Loucy (cell line): ENCODE data around the gene AP2A1.

ENCODE experiments used
- EZH2phosphoT487 ChIP-seq: fragments of 200-600 bp; IDR thresholded peaks from 2 replicates; pipeline ENCODE4 v1.6.1; 2018; ENCODE audit warnings: antibody characterized with exemption, mild to moderate bottlenecking, moderate library complexity, borderline replicate concordance
- TF ChIP-seq, protein P1 (sequence below): fragments of 200-600 bp; sonication (generic); conservative IDR thresholded peaks from 2 replicates; pipeline ENCODE4 v1.5.1; 2014; ENCODE audit warnings: mild to moderate bottlenecking, antibody characterized with exemption, low read length

DNA sequence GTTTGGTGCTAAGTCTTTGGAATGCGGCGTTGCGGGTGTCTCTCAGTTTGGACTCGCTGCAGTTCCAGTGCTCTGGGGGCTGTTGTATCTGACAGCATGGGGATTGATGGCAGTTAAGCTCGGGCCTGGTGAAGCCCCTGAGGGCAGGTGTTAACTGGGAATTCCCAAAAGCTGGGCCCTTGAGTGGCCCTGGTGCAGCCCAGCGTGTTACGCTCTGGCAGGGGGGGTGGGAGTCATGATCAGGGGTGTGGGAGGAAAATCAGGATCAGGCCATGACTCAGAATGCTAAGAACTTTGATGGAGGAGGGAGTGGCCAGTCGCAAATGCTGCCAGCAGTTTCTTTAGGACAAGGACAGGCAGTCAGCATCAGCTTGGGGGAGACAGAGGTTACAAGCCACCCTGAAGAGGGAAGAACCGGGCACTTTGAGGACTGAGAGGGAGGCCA is 19.6 kb downstream of the AP2A1 start:
- TF ChIP-seq, protein P1, sequence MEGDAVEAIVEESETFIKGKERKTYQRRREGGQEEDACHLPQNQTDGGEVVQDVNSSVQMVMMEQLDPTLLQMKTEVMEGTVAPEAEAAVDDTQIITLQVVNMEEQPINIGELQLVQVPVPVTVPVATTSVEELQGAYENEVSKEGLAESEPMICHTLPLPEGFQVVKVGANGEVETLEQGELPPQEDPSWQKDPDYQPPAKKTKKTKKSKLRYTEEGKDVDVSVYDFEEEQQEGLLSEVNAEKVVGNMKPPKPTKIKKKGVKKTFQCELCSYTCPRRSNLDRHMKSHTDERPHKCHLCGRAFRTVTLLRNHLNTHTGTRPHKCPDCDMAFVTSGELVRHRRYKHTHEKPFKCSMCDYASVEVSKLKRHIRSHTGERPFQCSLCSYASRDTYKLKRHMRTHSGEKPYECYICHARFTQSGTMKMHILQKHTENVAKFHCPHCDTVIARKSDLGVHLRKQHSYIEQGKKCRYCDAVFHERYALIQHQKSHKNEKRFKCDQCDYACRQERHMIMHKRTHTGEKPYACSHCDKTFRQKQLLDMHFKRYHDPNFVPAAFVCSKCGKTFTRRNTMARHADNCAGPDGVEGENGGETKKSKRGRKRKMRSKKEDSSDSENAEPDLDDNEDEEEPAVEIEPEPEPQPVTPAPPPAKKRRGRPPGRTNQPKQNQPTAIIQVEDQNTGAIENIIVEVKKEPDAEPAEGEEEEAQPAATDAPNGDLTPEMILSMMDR, result no peak
- no peak for TF ChIP-seq EZH2phosphoT487
